Upper lobe of left lung (tissue), 6 donors: Measurements from ENCODE around the gene PLOD1. TPM values are rescaled to one million over a fixed set of nuclear protein-coding genes. Genes with fewer than 3 reads are reported as not detected.
A peak's percentile ranks its signal among the peaks of the same experiment; 100 is the strongest.

Experiments
- ATAC-seq, 2 donors: fragments of 200-7000 bp; cut with Tn5 transposase; one replicate each; pipeline ENCODE4 v1.9.1; 2022; ENCODE audit warnings: mild to moderate bottlenecking in 2 of 2, moderate library complexity in 2 of 2; ENCODE audit not compliant: low FRiP score in 2 of 2
- DNase-seq, 2 donors: peaks; one replicate each; pipeline ENCODE4 v3.0.0-alpha.2; 2019 to 2020
- H3K27ac ChIP-seq, 4 donors: fragments of 200-600 bp; sonication (generic); one replicate each; pipeline ENCODE4 v1.5.1; 2016 to 2019
- H3K27me3 ChIP-seq, 4 donors: fragments of 200-600 bp; sonication (generic); one replicate each; pipeline ENCODE4 v1.5.1; 2017 to 2019
- H3K36me3 ChIP-seq, 4 donors: fragments of 200-600 bp; sonication (generic); one replicate each; pipeline ENCODE4 v1.5.1; 2016 to 2019
- H3K4me1 ChIP-seq, 4 donors: fragments of 200-600 bp; sonication (generic); one replicate each; pipeline ENCODE4 v1.5.1; 2018 to 2019
- H3K4me3 ChIP-seq, 4 donors: fragments of 200-600 bp; sonication (generic); one replicate each; pipeline ENCODE4 v1.5.1; 2017 to 2019; ENCODE audit warnings: mild to moderate bottlenecking in 2 of 4, moderate library complexity in 1 of 4
- H3K9me3 ChIP-seq, 4 donors: fragments of 200-600 bp; sonication (generic); one replicate each; pipeline ENCODE4 v1.5.1; 2018 to 2019
- CTCF ChIP-seq, 6 experiments: fragments of 450-650 bp in 4 of 6; fragments of 200-600 bp in 2 of 6; sonication (generic) in 2 of 6; IDR thresholded peaks; one replicate each; pipeline ENCODE4 v1.5.1; 2016 to 2019; ENCODE audit warnings: antibody characterized with exemption in 6 of 6
- EP300 ChIP-seq, 4 donors: sonication (generic); formaldehyde crosslinking; IDR thresholded peaks; one replicate each; pipeline ENCODE4 v1.5.1; 2017; ENCODE audit warnings: antibody characterized with exemption in 4 of 4, control low read depth in 2 of 4
- POLR2A ChIP-seq, 4 donors: fragments of 450-650 bp; IDR thresholded peaks; one replicate each; pipeline ENCODE4 v1.5.1; 2016 to 2017; ENCODE audit warnings: antibody characterized with exemption in 4 of 4, mild to moderate bottlenecking in 2 of 4
- POLR2AphosphoS5 ChIP-seq, 2 donors: sonication (generic); formaldehyde crosslinking; IDR thresholded peaks; one replicate each; pipeline ENCODE4 v1.5.1; 2017; ENCODE audit warnings: antibody characterized with exemption in 2 of 2
- WGBS, 2 donors: methylation state at CpG; one replicate each; pipeline ENCODE4 v1.1.5; 2017 to 2018; 5-methylcytosine and 5-hydroxymethylcytosine counted together
- total RNA-seq, 6 donors: library from RNA; depleted of rRNA in 4 of 6; stranded (reverse); fragments of >200 nt in 4 of 6; gene quantifications; one replicate each; pipeline versions ENCODE4 v1.1.0 to v1.2.1, GENCODE V29; 2016 to 2021
- donor health status: DM: no; HTN: no; CAD: no; lungs with moderate emphysema.
- donor health status: DM: no; HTN: yes; CAD: no; lungs with severe emphysema.

Gene PLOD1
- total RNA-seq, 6 donors from 2014 or later = 31.4 to 99.0 (median 52.8) TPM

GRCh38 chr1:12011998-12012397, 77.5 kb downstream of the PLOD1 start:
- TF ChIP-seq POLR2AphosphoS5 (IDR thresholded peaks at IDR 0.05) (no peak), CTCF (IDR thresholded peaks at IDR 0.05) (no peak), EP300 (IDR thresholded peaks at IDR 0.05) (no peak), POLR2A (IDR thresholded peaks at IDR 0.05) (no peak)
- no peak overlapping the region for H3K4me3 ChIP-seq
- H3K36me3 ChIP-seq = peaks cover 18 to 68% (median 41%) of the 10 kb centered on the region in 4 donors
- H3K4me1 ChIP-seq = peaks cover 0 to 15% (median 4%) of the 10 kb centered on the region in 4 donors
- WGBS, 2 donors = 96 to 100% methylated on average over 2 to 4 of the region's 4 CpGs
- no peak overlapping the region for H3K27ac ChIP-seq
- no peaks in the 10 kb centered on the region for H3K27me3 ChIP-seq
- no peak for ATAC-seq
- H3K9me3 ChIP-seq = no peaks in the 10 kb centered on the region
- DNase-seq = no peak

GRCh38 chr1:12012560-12013316, 78.2 kb downstream of the PLOD1 start:
- H3K27ac ChIP-seq = no peak overlapping the region
- no peak overlapping the region for H3K4me3 ChIP-seq
- peaks cover 18 to 60% (median 36%) of the 10 kb centered on the region in 4 donors for H3K36me3 ChIP-seq
- TF ChIP-seq EP300 (IDR thresholded peaks at IDR 0.05) (no peak), CTCF (IDR thresholded peaks at IDR 0.05) (no peak), POLR2AphosphoS5 (IDR thresholded peaks at IDR 0.05) (no peak), POLR2A (IDR thresholded peaks at IDR 0.05) (no peak)
- WGBS, 2 donors = 92 to 94% methylated on average over 7 to 8 of the region's 8 CpGs
- no peaks in the 10 kb centered on the region for H3K9me3 ChIP-seq
- DNase-seq (no peak), ATAC-seq (no peak)
- peaks cover 0 to 9% (median 4%) of the 10 kb centered on the region in 4 donors for H3K4me1 ChIP-seq
- H3K27me3 ChIP-seq = no peaks in the 10 kb centered on the region

- 73 to 75% methylated on average over 16 of the region's 16 CpGs for WGBS, 2 donors
Measured at GRCh38 chr1:12014141-12014991, 79.8 kb downstream of the PLOD1 start.

GRCh38 chr1:12015001-12015491, 80.5 kb downstream of the PLOD1 start:
- Histone ChIP-seq H3K27ac (peak overlapping the region; percentile 49 to 81 (median 60)), H3K9me3 (no peaks in the 10 kb centered on the region), H3K4me3 (no peak overlapping the region), H3K36me3 (peaks cover 12 to 38% (median 26%) of the 10 kb centered on the region in 4 donors), H3K4me1 (peaks cover 2 to 11% (median 8%) of the 10 kb centered on the region in 4 donors), H3K27me3 (no peaks in the 10 kb centered on the region)
- ATAC-seq (peak in 1 of 2 donors; percentile 0), DNase-seq (no peak)
- WGBS, 2 donors = 87 to 90% methylated on average over 10 of the region's 10 CpGs
- TF ChIP-seq POLR2A (IDR thresholded peaks at IDR 0.05) = no peak
- no peak for TF ChIP-seq EP300 (IDR thresholded peaks at IDR 0.05)
- TF ChIP-seq POLR2AphosphoS5 (IDR thresholded peaks at IDR 0.05) = no peak
- TF ChIP-seq CTCF (IDR thresholded peaks at IDR 0.05) = no peak

More at GRCh38 chr1:12014141-12014991, 79.8 kb downstream of the PLOD1 start:
- H3K4me1 ChIP-seq = peaks cover 0 to 9% (median 4%) of the 10 kb centered on the region in 4 donors
- no peaks in the 10 kb centered on the region for H3K27me3 ChIP-seq
- ATAC-seq (peak in 1 of 2 donors; percentile 80), DNase-seq (peak in 1 of 2 donors; percentile 75)
- TF ChIP-seq POLR2A (IDR thresholded peaks at IDR 0.05) (no peak), POLR2AphosphoS5 (IDR thresholded peaks at IDR 0.05) (no peak), EP300 (IDR thresholded peaks at IDR 0.05) (peak in 1 of 4 donors; percentile 15), CTCF (IDR thresholded peaks at IDR 0.05) (no peak)
- no peaks in the 10 kb centered on the region for H3K9me3 ChIP-seq
- no peak overlapping the region for H3K4me3 ChIP-seq
- peaks cover 18 to 45% (median 32%) of the 10 kb centered on the region in 4 donors for H3K36me3 ChIP-seq
- H3K27ac ChIP-seq = peak overlapping the region; percentile 47 to 65 (median 52)
